H1 (cell line): ENCODE data around the gene CDK16. TPM values are rescaled to one million over a fixed set of nuclear protein-coding genes. Genes with fewer than 3 reads are reported as not detected.

ENCODE experiments used
- PHF8 ChIP-seq: fragments of 200-600 bp; sonication (generic); conservative IDR thresholded peaks from 2 replicates; pipeline ENCODE4 v1.7.1; 2012; ENCODE audit warnings: low read depth, mild to moderate bottlenecking, inconsistent platforms, low read length, moderate library complexity
- TEAD4 ChIP-seq: IDR thresholded peaks from 2 replicates; pipeline ENCODE4 v1.6.1; 2012; ENCODE audit warnings: low read depth, low read length, inconsistent platforms, mixed read lengths
- polyA plus RNA-seq, 7 experiments: library from polyadenylated mRNA; depleted of rRNA in 3 of 7; stranded (reverse) in 5 of 7; unstranded in 2 of 7; fragments of >200 nt in 5 of 7; fragments of 200-250 nt in 2 of 7; gene quantifications; 1 replicate in 5 of 7; 2 replicates in 1 of 7; 4 replicates in 1 of 7; pipeline versions ENCODE4 v1.2.1 to v1.2.3, GENCODE V29; 2011 to 2013; ENCODE audit warnings: missing spikeins in 2 of 7, mixed read lengths in 2 of 7
- total RNA-seq: library from RNA; stranded (reverse); fragmentation: NEBNext Ultra II Directional; extraction: Animal tissue kit (Norgen Biotek cat#: 25700); gene quantifications from 2 replicates; pipeline ENCODE4 v1.2.1, GENCODE V29; 2021

CDK16 gene
- total and polyA plus RNA-seq, 2 of the 8 experiments (the other 6 are each of a cell fraction or from before 2014, with no cell fraction given) = 124 to 204 TPM

DNA sequence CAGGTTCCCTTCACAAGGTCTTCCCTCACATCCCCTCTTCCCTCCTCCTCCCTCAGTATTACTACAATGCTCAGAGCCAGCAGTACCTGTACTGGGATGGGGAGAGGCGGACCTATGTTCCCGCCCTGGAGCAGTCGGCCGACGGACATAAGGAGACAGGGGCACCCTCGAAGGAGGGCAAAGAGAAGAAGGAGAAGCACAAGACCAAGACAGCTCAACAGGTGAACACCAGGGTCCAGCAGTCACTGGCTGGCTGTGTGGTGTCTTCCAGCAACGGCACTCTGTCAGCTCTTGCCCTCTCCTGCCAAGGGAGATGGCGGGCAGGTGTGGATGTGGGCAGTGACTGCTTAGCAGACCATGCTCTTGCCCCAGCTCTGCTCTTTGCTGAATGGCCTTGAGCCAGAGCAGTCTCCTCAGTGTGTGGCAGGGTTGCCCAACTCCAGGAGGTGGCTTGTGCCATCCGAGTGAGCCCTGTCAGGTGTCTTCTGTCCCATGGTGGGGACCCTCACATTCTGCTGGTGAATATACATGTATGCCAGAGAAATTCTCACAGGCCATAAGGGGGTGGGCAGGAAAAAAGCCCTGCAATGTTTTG lies 36.3 kb upstream of the CDK16 start (continued):
- TF ChIP-seq TEAD4 = no peak
- no peak for TF ChIP-seq PHF8
